SK-N-MC (cell line): Measurements from ENCODE around the gene MTX3.

ENCODE experiments used
- EZH2 ChIP-seq: fragments of 200-600 bp; sonication (generic); IDR thresholded peaks from one replicate; pipeline ENCODE4 v1.6.1; 2017; ENCODE audit warnings: antibody characterized with exemption
- FOXP2 ChIP-seq: optimal IDR thresholded peaks from 2 replicates; pipeline ENCODE3; 2011; ENCODE audit warnings: mild to moderate bottlenecking, moderate library complexity; ENCODE audit not compliant: insufficient read depth; ENCODE audit errors: extremely low read length, control extremely low read depth
- POLR2AphosphoS5 ChIP-seq: IDR thresholded peaks from 2 replicates; pipeline ENCODE4 v1.6.1; 2012; ENCODE audit warnings: mild to moderate bottlenecking, low read depth, low read length, borderline replicate concordance

DNA sequence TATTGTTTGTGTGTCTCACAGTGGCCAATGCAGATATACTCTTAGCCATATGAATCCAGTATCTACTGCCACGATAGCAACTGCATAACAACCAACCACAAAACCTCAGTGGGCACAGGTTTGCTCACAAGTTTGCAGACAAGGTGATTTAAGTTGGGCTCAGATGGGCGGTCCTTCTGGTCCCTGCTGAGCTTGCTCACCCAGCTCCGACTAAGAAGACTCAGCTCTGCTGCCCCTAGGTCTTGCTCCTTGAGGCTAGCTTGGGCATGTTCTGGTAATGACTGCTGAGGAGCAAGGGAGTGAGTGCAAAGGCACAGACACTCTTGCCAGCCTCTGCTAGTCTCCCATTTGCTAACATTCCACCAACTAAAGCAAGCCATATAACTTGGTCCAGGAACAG, 52.6 kb downstream of the MTX3 start:
- TF ChIP-seq EZH2: no peak
- no peak for TF ChIP-seq POLR2AphosphoS5
- TF ChIP-seq FOXP2: no peak
